Esophagus muscularis mucosa (tissue), 4 donors: ENCODE data around the gene ANOS1. TPM values are rescaled to one million over a fixed set of nuclear protein-coding genes. Genes with fewer than 3 reads are reported as not detected.

Source experiments
- DNase-seq: peaks from one replicate; pipeline ENCODE4 v3.0.0-alpha.2; 2017; ENCODE audit errors: extremely low spot score
- H3K27ac ChIP-seq, 4 donors: fragments of 200-600 bp; sonication (generic); replicated peaks in 1 of 4; 1 replicate in 3 of 4; 2 replicates in 1 of 4; pipeline ENCODE4 v1.5.1; 2016 to 2019; ENCODE audit warnings: mild to moderate bottlenecking in 1 of 4
- H3K27me3 ChIP-seq, 4 donors: fragments of 200-600 bp; sonication (generic); one replicate each; pipeline versions ENCODE4 v1.5.1 to v1.6.0; 2016 to 2019
- H3K36me3 ChIP-seq, 4 donors: fragments of 200-600 bp; sonication (generic); one replicate each; pipeline ENCODE4 v1.5.1; 2016 to 2019
- H3K4me1 ChIP-seq, 4 donors: fragments of 200-600 bp; sonication (generic); one replicate each; pipeline ENCODE4 v1.5.1; 2016 to 2019
- H3K4me3 ChIP-seq, 4 donors: fragments of 200-600 bp; sonication (generic); 1 replicate in 2 of 4; 2 replicates in 2 of 4; pipeline ENCODE4 v1.5.1; 2016 to 2019; ENCODE audit warnings: mild to moderate bottlenecking in 4 of 4, moderate library complexity in 1 of 4
- H3K9me3 ChIP-seq, 4 donors: fragments of 200-600 bp; sonication (generic); 1 replicate in 3 of 4; 2 replicates in 1 of 4; pipeline ENCODE4 v1.5.1; 2016 to 2019
- EP300 ChIP-seq: sonication (generic); formaldehyde crosslinking; IDR thresholded peaks from one replicate; pipeline ENCODE4 v1.6.1; 2017; ENCODE audit warnings: antibody characterized with exemption
- POLR2A ChIP-seq: fragments of 450-650 bp; IDR thresholded peaks from one replicate; pipeline ENCODE4 v1.6.1; 2017; ENCODE audit warnings: antibody characterized with exemption, moderate library complexity, mild to moderate bottlenecking, low read depth
- POLR2AphosphoS5 ChIP-seq, 2 donors: sonication (generic); formaldehyde crosslinking; IDR thresholded peaks; one replicate each; pipeline ENCODE4 v1.6.1; 2017; ENCODE audit warnings: antibody characterized with exemption in 2 of 2
- WGBS: methylation state at CpG from one replicate; pipeline ENCODE4 v1.1.5; 2018; 5-methylcytosine and 5-hydroxymethylcytosine counted together
- intact Hi-C: fragments of 100-400 bp; cut with DNase I; formaldehyde crosslinking; loops from one replicate; pipeline ENCODE4 v1.15.1; 2023
- total RNA-seq, 4 donors: library from RNA; depleted of rRNA; stranded (reverse); fragments of >200 nt; gene quantifications; one replicate each; pipeline versions ENCODE4 v1.1.0 to v1.2.1, GENCODE V29; 2016
- TF ChIP-seq, protein P1 (sequence below), 3 experiments: fragments of 200-600 bp in 2 of 3; fragments of 450-650 bp in 1 of 3; sonication (generic) in 2 of 3; IDR thresholded peaks; one replicate each; pipeline ENCODE4 v1.5.1; 2017 to 2019; ENCODE audit warnings: antibody characterized with exemption in 3 of 3, mild to moderate bottlenecking in 2 of 3, moderate library complexity in 1 of 3

The ANOS1 gene
- total RNA-seq, 4 donors from 2014 or later, result 2.0 to 3.7 (median 2.4) TPM

DNA sequence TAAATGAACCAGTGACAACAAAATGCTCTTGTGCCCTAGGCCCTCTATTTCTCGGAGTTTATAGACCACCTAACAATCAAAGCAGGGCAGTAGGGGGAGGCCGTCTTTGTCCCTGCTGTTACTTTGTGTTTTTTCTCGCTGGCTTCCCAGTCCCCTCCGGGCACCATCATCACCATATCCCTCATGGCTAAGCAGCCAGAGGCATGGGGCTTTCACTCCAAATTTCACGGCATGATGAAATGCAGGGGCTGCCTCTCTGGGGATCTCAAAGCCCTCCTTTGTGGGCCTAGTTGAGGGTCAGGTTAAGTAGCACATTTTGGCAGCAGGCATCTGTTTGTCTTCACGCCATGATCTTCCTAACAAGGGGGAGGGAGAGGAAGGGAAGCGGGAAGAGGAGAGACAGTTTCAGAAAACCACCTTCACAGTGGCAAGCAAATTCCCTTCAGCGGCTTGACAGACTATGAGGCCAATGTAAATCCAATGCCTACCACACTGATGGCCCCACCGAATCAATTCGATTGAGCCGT, 91.9 kb downstream of the ANOS1 start:
- intact Hi-C loops, result no loop called here
- Histone ChIP-seq H3K4me3 (no peak overlapping the region), H3K4me1 (no peaks in the 10 kb centered on the region), H3K36me3 (no peaks in the 10 kb centered on the region), H3K27ac (no peak overlapping the region), H3K27me3 (no peaks in the 10 kb centered on the region), H3K9me3 (no peaks in the 10 kb centered on the region)
- TF ChIP-seq POLR2A, result no peak
- WGBS, result 36% methylated on average over 7 of the region's 11 CpGs
- DNase-seq, result no peak

DNA sequence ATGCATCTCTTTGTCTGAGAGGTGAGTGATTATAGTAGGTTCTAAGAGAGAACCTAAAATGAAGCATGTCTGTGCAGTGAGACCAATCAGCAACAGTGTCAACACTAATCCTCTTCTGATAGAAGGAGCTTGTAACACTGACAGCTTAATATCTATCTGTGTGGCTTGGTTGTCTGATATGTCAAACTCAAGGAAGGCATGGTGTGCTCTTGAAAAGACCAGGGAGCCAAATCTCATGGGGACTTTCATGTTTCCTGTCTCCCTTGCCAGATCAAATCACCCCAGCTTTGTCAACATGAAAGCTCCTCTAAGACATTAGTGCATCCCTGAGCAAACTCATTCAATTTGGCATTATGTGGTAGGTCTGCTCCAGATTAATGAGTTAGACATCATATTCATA, 95.4 kb downstream of the ANOS1 start:
- H3K36me3 ChIP-seq, result no peaks in the 10 kb centered on the region
- H3K27ac ChIP-seq, result no peak overlapping the region
- TF ChIP-seq, protein P1, sequence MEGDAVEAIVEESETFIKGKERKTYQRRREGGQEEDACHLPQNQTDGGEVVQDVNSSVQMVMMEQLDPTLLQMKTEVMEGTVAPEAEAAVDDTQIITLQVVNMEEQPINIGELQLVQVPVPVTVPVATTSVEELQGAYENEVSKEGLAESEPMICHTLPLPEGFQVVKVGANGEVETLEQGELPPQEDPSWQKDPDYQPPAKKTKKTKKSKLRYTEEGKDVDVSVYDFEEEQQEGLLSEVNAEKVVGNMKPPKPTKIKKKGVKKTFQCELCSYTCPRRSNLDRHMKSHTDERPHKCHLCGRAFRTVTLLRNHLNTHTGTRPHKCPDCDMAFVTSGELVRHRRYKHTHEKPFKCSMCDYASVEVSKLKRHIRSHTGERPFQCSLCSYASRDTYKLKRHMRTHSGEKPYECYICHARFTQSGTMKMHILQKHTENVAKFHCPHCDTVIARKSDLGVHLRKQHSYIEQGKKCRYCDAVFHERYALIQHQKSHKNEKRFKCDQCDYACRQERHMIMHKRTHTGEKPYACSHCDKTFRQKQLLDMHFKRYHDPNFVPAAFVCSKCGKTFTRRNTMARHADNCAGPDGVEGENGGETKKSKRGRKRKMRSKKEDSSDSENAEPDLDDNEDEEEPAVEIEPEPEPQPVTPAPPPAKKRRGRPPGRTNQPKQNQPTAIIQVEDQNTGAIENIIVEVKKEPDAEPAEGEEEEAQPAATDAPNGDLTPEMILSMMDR (IDR thresholded peaks at IDR 0.05), result no peak
- TF ChIP-seq POLR2AphosphoS5 (IDR thresholded peaks at IDR 0.05) (no peak), POLR2A (no peak), EP300 (no peak)
- no peak for DNase-seq
- no peaks in the 10 kb centered on the region for H3K9me3 ChIP-seq
- H3K4me1 ChIP-seq, result no peaks in the 10 kb centered on the region
- intact Hi-C loops, result no loop called here
- H3K4me3 ChIP-seq, result no peak overlapping the region
- no peaks in the 10 kb centered on the region for H3K27me3 ChIP-seq

DNA sequence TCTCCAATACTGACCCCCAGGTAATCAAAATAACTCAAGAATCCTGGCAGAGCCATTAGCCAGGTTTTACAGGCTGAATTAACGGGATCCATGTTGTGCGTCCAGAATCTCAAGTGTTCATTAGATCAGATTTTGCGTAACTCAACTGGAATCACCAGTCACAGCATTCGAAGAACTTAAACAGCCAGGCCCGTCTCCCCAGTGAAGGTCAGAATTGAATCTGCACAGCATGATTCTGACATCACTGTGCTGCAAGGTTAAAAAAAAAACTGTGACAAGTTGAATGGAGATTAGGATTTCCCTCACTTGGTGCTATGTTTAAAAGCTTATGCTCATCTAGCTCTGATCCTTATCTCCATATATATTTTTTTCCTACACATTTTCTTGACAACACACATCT, 96.1 kb downstream of the ANOS1 start:
- DNase-seq, result no peak
- no peak overlapping the region for H3K27ac ChIP-seq
- no peaks in the 10 kb centered on the region for H3K4me1 ChIP-seq
- H3K4me3 ChIP-seq, result no peak overlapping the region
- intact Hi-C loops, result no loop called here
- no peaks in the 10 kb centered on the region for H3K27me3 ChIP-seq
- 91% methylated on average over 5 of the region's 5 CpGs for WGBS
- no peaks in the 10 kb centered on the region for H3K9me3 ChIP-seq
- no peaks in the 10 kb centered on the region for H3K36me3 ChIP-seq
- no peak for TF ChIP-seq POLR2AphosphoS5 (IDR thresholded peaks at IDR 0.05)
- TF ChIP-seq POLR2A, result no peak
- TF ChIP-seq EP300, result no peak
- TF ChIP-seq, protein P1 (IDR thresholded peaks at IDR 0.05), result no peak

DNA sequence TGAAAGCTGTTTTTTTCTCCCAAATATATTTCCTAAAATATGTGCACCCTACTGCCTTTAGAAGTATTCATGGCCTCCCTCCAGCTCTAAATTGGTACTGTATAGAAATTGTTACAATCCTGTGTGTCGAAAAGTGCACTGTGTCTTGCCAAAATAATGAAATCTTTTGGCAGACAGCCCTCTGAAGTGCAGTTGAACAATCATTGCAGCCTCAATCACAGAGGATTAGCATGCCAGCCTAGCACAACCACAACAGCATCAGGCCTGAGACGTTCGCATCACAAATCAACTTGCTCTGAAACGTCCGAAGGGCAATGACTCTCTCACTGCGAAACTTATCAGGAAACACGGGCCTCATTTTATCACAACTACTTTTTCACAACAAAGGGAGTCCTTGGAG, 99.0 kb downstream of the ANOS1 start:
- Histone ChIP-seq H3K9me3 (no peaks in the 10 kb centered on the region), H3K36me3 (no peaks in the 10 kb centered on the region), H3K27ac (no peak overlapping the region), H3K27me3 (no peaks in the 10 kb centered on the region), H3K4me3 (no peak overlapping the region), H3K4me1 (no peaks in the 10 kb centered on the region)
- DNase-seq, result no peak
- WGBS, result 49% methylated on average over 7 of the region's 7 CpGs
- TF ChIP-seq POLR2A (no peak), POLR2AphosphoS5 (IDR thresholded peaks at IDR 0.05) (no peak), EP300 (no peak)
- TF ChIP-seq, protein P1 (IDR thresholded peaks at IDR 0.05), result no peak
- intact Hi-C loops, result no loop called here

DNA sequence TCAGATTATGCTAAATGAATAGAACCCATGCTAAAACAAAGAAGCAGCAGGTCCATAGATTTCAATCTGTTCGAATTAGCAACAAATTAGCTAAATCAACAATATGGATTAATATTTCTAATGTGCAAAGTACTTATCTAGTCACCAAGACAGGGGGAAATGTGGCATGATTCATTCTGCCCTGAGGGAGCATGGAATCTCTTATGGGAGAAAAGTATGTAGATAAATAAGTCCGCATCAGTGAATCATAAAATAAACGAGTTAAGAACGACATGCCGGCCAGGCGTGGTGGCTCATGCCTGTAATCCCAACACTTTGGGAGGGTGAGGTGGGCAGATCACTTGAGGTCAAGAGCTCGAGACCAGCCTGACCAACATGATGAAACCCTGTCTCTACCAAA, 102.1 kb downstream of the ANOS1 start:
- TF ChIP-seq POLR2A (no peak), POLR2AphosphoS5 (IDR thresholded peaks at IDR 0.05) (no peak), EP300 (no peak)
- TF ChIP-seq, protein P1 (IDR thresholded peaks at IDR 0.05), result no peak
- H3K4me3 ChIP-seq, result no peak overlapping the region
- H3K36me3 ChIP-seq, result no peaks in the 10 kb centered on the region
- H3K27me3 ChIP-seq, result no peaks in the 10 kb centered on the region
- H3K9me3 ChIP-seq, result no peaks in the 10 kb centered on the region
- H3K27ac ChIP-seq, result no peak overlapping the region
- WGBS, result 88% methylated on average over 7 of the region's 7 CpGs
- no peaks in the 10 kb centered on the region for H3K4me1 ChIP-seq
- intact Hi-C loops, result no loop called here
- no peak for DNase-seq
